Measurements from ENCODE around the gene CDH4. TPM values are rescaled to one million over a fixed set of nuclear protein-coding genes. Genes with fewer than 3 reads are reported as not detected.

CDH4 gene
- total RNA-seq, 1 experiment from 2014 or later, result 5.3 TPM

DNA sequence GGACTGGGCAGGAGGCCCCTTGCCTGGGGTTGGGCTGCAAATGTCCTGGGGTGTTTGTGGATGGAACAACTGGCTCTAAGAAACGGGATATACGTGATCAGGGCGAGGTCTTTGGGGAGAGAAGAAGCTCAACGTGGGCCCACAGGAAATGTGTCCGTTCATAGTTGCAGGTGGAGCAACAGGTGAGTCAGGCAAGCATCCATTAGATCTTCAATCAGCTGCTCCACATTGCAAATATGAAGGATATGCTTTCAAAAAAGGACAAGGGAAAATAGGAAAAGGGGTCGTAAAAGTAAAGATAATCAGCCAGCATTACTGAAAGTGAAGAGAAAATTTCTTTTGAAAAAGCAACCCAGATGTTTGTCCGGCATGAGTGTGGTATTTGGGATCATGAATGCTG, 251.0 kb downstream of the CDH4 start:
- peaks cover 16% of the 10 kb centered on the region for H3K9me3 Mint-ChIP-seq
- H3K36me3 Mint-ChIP-seq, result peaks cover 20% of the 10 kb centered on the region
- no peak for TF ChIP-seq ZNF219 (CRISPR knock-in tag; IDR thresholded peaks at IDR 0.05; ENCODE audit: borderline replicate concordance)
- TF ChIP-seq, protein P1, sequence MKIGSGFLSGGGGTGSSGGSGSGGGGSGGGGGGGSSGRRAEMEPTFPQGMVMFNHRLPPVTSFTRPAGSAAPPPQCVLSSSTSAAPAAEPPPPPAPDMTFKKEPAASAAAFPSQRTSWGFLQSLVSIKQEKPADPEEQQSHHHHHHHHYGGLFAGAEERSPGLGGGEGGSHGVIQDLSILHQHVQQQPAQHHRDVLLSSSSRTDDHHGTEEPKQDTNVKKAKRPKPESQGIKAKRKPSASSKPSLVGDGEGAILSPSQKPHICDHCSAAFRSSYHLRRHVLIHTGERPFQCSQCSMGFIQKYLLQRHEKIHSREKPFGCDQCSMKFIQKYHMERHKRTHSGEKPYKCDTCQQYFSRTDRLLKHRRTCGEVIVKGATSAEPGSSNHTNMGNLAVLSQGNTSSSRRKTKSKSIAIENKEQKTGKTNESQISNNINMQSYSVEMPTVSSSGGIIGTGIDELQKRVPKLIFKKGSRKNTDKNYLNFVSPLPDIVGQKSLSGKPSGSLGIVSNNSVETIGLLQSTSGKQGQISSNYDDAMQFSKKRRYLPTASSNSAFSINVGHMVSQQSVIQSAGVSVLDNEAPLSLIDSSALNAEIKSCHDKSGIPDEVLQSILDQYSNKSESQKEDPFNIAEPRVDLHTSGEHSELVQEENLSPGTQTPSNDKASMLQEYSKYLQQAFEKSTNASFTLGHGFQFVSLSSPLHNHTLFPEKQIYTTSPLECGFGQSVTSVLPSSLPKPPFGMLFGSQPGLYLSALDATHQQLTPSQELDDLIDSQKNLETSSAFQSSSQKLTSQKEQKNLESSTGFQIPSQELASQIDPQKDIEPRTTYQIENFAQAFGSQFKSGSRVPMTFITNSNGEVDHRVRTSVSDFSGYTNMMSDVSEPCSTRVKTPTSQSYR (CRISPR knock-in tag; IDR thresholded peaks at IDR 0.05), result no peak
- peaks cover 25% of the 10 kb centered on the region for H3K27me3 Mint-ChIP-seq (ENCODE audit: low read depth)
- DNase-seq (ENCODE audit: low spot score) (no peak), ATAC-seq (no peak)
- ChIA-PET POLR2A (no interaction called here), CTCF (no interaction called here)
- peaks cover 53% of the 10 kb centered on the region for H3K4me1 Mint-ChIP-seq
- H3K27ac Mint-ChIP-seq, result no peak overlapping the region
- no peak overlapping the region for H3K4me3 Mint-ChIP-seq

DNA sequence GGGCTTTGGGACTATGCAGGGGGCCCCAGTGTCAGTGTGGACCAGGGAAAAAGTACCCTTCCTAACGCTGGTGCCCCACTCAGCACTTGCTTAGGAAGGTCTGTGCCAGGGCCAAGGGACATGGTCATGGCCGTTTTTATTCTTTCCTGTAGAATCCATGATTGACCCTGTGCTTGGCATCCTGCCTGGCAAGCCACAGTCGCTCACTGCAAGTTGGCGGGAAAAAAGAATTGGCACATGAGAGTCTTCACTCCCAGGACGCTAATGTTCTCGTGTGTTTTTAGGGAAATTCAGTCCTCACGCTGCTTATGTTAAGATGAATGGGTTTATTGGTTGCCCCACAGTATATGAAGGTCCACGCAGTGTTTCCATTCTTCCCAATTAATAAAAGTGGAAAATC, 253.4 kb downstream of the CDH4 start:
- peaks cover 49% of the 10 kb centered on the region for H3K4me1 Mint-ChIP-seq
- TF ChIP-seq CREM (CRISPR knock-in tag; IDR thresholded peaks at IDR 0.05) (no peak), RORB (CRISPR knock-in tag; IDR thresholded peaks at IDR 0.05) (no peak), FOXK1 (CRISPR knock-in tag; IDR thresholded peaks at IDR 0.05) (no peak), IRF2 (CRISPR knock-in tag; IDR thresholded peaks at IDR 0.05; ENCODE audit: borderline replicate concordance, low read depth) (no peak), EMX1 (CRISPR knock-in tag; IDR thresholded peaks at IDR 0.05) (no peak), ZNF423 (CRISPR knock-in tag; IDR thresholded peaks at IDR 0.05) (no peak), NFATC4 (CRISPR knock-in tag; IDR thresholded peaks at IDR 0.05) (no peak), HMGA2 (CRISPR knock-in tag; IDR thresholded peaks at IDR 0.05) (no peak), ZNF121 (CRISPR knock-in tag; IDR thresholded peaks at IDR 0.05) (no peak), NFE2L1 (CRISPR knock-in tag; IDR thresholded peaks at IDR 0.05) (no peak), SMAD3 (CRISPR knock-in tag; IDR thresholded peaks at IDR 0.05; ENCODE audit: borderline replicate concordance) (no peak), ZBTB21 (CRISPR knock-in tag; IDR thresholded peaks at IDR 0.05; ENCODE audit: borderline replicate concordance) (no peak)
- TF ChIP-seq, protein P2, sequence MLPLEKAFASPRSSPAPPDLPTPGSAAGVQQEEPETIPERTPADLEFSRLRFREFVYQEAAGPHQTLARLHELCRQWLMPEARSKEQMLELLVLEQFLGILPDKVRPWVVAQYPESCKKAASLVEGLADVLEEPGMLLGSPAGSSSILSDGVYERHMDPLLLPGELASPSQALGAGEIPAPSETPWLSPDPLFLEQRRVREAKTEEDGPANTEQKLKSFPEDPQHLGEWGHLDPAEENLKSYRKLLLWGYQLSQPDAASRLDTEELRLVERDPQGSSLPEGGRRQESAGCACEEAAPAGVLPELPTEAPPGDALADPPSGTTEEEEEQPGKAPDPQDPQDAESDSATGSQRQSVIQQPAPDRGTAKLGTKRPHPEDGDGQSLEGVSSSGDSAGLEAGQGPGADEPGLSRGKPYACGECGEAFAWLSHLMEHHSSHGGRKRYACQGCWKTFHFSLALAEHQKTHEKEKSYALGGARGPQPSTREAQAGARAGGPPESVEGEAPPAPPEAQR (CRISPR knock-in tag; IDR thresholded peaks at IDR 0.05), result no peak
- TF ChIP-seq, protein P3, sequence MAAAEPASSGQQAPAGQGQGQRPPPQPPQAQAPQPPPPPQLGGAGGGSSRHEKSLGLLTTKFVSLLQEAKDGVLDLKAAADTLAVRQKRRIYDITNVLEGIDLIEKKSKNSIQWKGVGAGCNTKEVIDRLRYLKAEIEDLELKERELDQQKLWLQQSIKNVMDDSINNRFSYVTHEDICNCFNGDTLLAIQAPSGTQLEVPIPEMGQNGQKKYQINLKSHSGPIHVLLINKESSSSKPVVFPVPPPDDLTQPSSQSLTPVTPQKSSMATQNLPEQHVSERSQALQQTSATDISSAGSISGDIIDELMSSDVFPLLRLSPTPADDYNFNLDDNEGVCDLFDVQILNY (CRISPR knock-in tag; IDR thresholded peaks at IDR 0.05), result no peak
- TF ChIP-seq, protein P4, sequence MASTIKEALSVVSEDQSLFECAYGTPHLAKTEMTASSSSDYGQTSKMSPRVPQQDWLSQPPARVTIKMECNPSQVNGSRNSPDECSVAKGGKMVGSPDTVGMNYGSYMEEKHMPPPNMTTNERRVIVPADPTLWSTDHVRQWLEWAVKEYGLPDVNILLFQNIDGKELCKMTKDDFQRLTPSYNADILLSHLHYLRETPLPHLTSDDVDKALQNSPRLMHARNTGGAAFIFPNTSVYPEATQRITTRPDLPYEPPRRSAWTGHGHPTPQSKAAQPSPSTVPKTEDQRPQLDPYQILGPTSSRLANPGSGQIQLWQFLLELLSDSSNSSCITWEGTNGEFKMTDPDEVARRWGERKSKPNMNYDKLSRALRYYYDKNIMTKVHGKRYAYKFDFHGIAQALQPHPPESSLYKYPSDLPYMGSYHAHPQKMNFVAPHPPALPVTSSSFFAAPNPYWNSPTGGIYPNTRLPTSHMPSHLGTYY (CRISPR knock-in tag; IDR thresholded peaks at IDR 0.05), result no peak
- TF ChIP-seq, protein P5, sequence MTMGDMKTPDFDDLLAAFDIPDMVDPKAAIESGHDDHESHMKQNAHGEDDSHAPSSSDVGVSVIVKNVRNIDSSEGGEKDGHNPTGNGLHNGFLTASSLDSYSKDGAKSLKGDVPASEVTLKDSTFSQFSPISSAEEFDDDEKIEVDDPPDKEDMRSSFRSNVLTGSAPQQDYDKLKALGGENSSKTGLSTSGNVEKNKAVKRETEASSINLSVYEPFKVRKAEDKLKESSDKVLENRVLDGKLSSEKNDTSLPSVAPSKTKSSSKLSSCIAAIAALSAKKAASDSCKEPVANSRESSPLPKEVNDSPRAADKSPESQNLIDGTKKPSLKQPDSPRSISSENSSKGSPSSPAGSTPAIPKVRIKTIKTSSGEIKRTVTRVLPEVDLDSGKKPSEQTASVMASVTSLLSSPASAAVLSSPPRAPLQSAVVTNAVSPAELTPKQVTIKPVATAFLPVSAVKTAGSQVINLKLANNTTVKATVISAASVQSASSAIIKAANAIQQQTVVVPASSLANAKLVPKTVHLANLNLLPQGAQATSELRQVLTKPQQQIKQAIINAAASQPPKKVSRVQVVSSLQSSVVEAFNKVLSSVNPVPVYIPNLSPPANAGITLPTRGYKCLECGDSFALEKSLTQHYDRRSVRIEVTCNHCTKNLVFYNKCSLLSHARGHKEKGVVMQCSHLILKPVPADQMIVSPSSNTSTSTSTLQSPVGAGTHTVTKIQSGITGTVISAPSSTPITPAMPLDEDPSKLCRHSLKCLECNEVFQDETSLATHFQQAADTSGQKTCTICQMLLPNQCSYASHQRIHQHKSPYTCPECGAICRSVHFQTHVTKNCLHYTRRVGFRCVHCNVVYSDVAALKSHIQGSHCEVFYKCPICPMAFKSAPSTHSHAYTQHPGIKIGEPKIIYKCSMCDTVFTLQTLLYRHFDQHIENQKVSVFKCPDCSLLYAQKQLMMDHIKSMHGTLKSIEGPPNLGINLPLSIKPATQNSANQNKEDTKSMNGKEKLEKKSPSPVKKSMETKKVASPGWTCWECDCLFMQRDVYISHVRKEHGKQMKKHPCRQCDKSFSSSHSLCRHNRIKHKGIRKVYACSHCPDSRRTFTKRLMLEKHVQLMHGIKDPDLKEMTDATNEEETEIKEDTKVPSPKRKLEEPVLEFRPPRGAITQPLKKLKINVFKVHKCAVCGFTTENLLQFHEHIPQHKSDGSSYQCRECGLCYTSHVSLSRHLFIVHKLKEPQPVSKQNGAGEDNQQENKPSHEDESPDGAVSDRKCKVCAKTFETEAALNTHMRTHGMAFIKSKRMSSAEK (CRISPR knock-in tag; IDR thresholded peaks at IDR 0.05; ENCODE audit: borderline replicate concordance), result no peak
- TF ChIP-seq, protein P6, sequence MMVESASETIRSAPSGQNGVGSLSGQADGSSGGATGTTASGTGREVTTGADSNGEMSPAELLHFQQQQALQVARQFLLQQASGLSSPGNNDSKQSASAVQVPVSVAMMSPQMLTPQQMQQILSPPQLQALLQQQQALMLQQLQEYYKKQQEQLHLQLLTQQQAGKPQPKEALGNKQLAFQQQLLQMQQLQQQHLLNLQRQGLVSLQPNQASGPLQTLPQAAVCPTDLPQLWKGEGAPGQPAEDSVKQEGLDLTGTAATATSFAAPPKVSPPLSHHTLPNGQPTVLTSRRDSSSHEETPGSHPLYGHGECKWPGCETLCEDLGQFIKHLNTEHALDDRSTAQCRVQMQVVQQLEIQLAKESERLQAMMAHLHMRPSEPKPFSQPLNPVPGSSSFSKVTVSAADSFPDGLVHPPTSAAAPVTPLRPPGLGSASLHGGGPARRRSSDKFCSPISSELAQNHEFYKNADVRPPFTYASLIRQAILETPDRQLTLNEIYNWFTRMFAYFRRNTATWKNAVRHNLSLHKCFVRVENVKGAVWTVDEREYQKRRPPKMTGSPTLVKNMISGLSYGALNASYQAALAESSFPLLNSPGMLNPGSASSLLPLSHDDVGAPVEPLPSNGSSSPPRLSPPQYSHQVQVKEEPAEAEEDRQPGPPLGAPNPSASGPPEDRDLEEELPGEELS (CRISPR knock-in tag; IDR thresholded peaks at IDR 0.05), result no peak
- ChIA-PET POLR2A (no interaction called here), CTCF (no interaction called here)
- no peak overlapping the region for H3K4me3 Mint-ChIP-seq
- peaks cover 36% of the 10 kb centered on the region for H3K27me3 Mint-ChIP-seq (ENCODE audit: low read depth)
- H3K36me3 Mint-ChIP-seq, result peaks cover 20% of the 10 kb centered on the region
- no peak for DNase-seq (ENCODE audit: low spot score)
- H3K9me3 Mint-ChIP-seq, result peaks cover 16% of the 10 kb centered on the region
- no peak overlapping the region for H3K27ac Mint-ChIP-seq
- no peak for ATAC-seq
